ENCODE results near the gene NOL9.

NOL9 gene

GRCh38 chr1:6486433-6487011, 67.8 kb downstream of the NOL9 start:
- Histone ChIP-seq H3K9me3 (ENCODE audit: insufficient read depth, low read length) (no peaks in the 10 kb centered on the region), H3K4me3 (ENCODE audit: low read length) (peak overlapping the region; percentile 56), H3K27ac (ENCODE audit: low read length) (no peak overlapping the region), H3K27me3 (ENCODE audit: low read depth, low read length) (no peaks in the 10 kb centered on the region), H2AFZ (ENCODE audit: low read depth, low read length) (peak overlapping the region; percentile 59; the same call in 1 of the 2 replicates), H3K36me3 (replicated peaks; ENCODE audit: low read depth, low read length) (no peaks in the 10 kb centered on the region), H3K4me2 (ENCODE audit: low read length) (peak overlapping the region; percentile 67), H4K20me1 (ENCODE audit: insufficient read depth, low read length) (no peaks in the 10 kb centered on the region), H3K79me2 (ENCODE audit: low read length) (no peaks in the 10 kb centered on the region), H3K4me1 (ENCODE audit: low read length) (peaks cover 13% of the 10 kb centered on the region), H3K9ac (ENCODE audit: low read length) (no peak overlapping the region)
- TF ChIP-seq EZH2phosphoT487 (IDR thresholded peaks at IDR 0.05; ENCODE audit: low read depth), result no peak
- peak; percentile 64 for TF ChIP-seq CTCF (IDR thresholded peaks at IDR 0.05; ENCODE audit: low read depth, low read length)

- Histone ChIP-seq H2AFZ (ENCODE audit: low read depth, low read length) (no peak overlapping the region), H3K9me3 (ENCODE audit: insufficient read depth, low read length) (no peaks in the 10 kb centered on the region), H3K27ac (ENCODE audit: low read length) (no peak overlapping the region), H3K4me1 (ENCODE audit: low read length) (peaks cover 10% of the 10 kb centered on the region; the same call in 1 of the 2 replicates), H3K27me3 (ENCODE audit: low read depth, low read length) (no peaks in the 10 kb centered on the region), H3K4me2 (ENCODE audit: low read length) (peak overlapping the region; percentile 67; the same call in 1 of the 2 replicates), H4K20me1 (ENCODE audit: insufficient read depth, low read length) (no peaks in the 10 kb centered on the region), H3K4me3 (ENCODE audit: low read length) (no peak overlapping the region), H3K79me2 (ENCODE audit: low read length) (no peaks in the 10 kb centered on the region), H3K36me3 (replicated peaks; ENCODE audit: low read depth, low read length) (no peaks in the 10 kb centered on the region), H3K9ac (ENCODE audit: low read length) (no peak overlapping the region)
- TF ChIP-seq CTCF (IDR thresholded peaks at IDR 0.05; ENCODE audit: low read depth, low read length) (no peak), EZH2phosphoT487 (IDR thresholded peaks at IDR 0.05; ENCODE audit: low read depth) (no peak)
These were observed 68.9 kb downstream of the NOL9 start for GRCh38 chr1:6485168-6486101.

- Histone ChIP-seq H3K4me1 (ENCODE audit: low read length) (peaks cover 10% of the 10 kb centered on the region; the same call in 1 of the 2 replicates), H3K4me3 (ENCODE audit: low read length) (no peak overlapping the region), H3K27me3 (ENCODE audit: low read depth, low read length) (no peaks in the 10 kb centered on the region), H3K4me2 (ENCODE audit: low read length) (no peak overlapping the region), H4K20me1 (ENCODE audit: insufficient read depth, low read length) (no peaks in the 10 kb centered on the region), H3K79me2 (ENCODE audit: low read length) (no peaks in the 10 kb centered on the region), H3K9me3 (ENCODE audit: insufficient read depth, low read length) (no peaks in the 10 kb centered on the region), H3K9ac (ENCODE audit: low read length) (no peak overlapping the region), H2AFZ (ENCODE audit: low read depth, low read length) (no peak overlapping the region), H3K36me3 (replicated peaks; ENCODE audit: low read depth, low read length) (no peaks in the 10 kb centered on the region), H3K27ac (ENCODE audit: low read length) (no peak overlapping the region)
- no peak for TF ChIP-seq EZH2phosphoT487 (IDR thresholded peaks at IDR 0.05; ENCODE audit: low read depth)
These were observed 69.5 kb downstream of the NOL9 start for GRCh38 chr1:6484826-6485167.

GRCh38 chr1:6483761-6484117, 70.6 kb downstream of the NOL9 start:
- no peaks in the 10 kb centered on the region for H4K20me1 ChIP-seq (ENCODE audit: insufficient read depth, low read length)
- H3K27me3 ChIP-seq (ENCODE audit: low read depth, low read length), result no peaks in the 10 kb centered on the region
- 0 out of 2 replicates have a peak, but pooled peaks cover 6% of the 10 kb centered on the region for H3K4me1 ChIP-seq (ENCODE audit: low read length)
- H3K9ac ChIP-seq (ENCODE audit: low read length), result no peak overlapping the region
- H3K4me3 ChIP-seq (ENCODE audit: low read length), result no peak overlapping the region
- no peaks in the 10 kb centered on the region for H3K36me3 ChIP-seq (replicated peaks; ENCODE audit: low read depth, low read length)
- H3K4me2 ChIP-seq (ENCODE audit: low read length), result no peak overlapping the region
- TF ChIP-seq CTCF (IDR thresholded peaks at IDR 0.05; ENCODE audit: low read depth, low read length) (no peak), EZH2phosphoT487 (IDR thresholded peaks at IDR 0.05; ENCODE audit: low read depth) (no peak)
- no peaks in the 10 kb centered on the region for H3K9me3 ChIP-seq (ENCODE audit: insufficient read depth, low read length)
- no peak overlapping the region for H3K27ac ChIP-seq (ENCODE audit: low read length)
- H3K79me2 ChIP-seq (ENCODE audit: low read length), result no peaks in the 10 kb centered on the region
- no peak overlapping the region for H2AFZ ChIP-seq (ENCODE audit: low read depth, low read length)
